ENCODE results near the gene ITGB3BP.

GRCh38 chr1:63532727-63533126 lies 9.7 kb upstream of the ITGB3BP start:
- TF ChIP-seq CTCF (conservative IDR thresholded peaks at IDR 0.05; ENCODE audit: low read length) (no peak), EZH2phosphoT487 (IDR thresholded peaks at IDR 0.05; ENCODE audit: borderline replicate concordance, low read depth, low read length) (no peak)

Measured in OCI-LY7 (cell line).